SK-N-SH (cell line): ENCODE data around the gene CHST11.

Experiments used
- FOXJ3 ChIP-seq: sonication (generic); formaldehyde crosslinking; IDR thresholded peaks from 2 replicates; pipeline ENCODE4 v1.5.1; 2020; ENCODE audit warnings: mild to moderate bottlenecking, missing genetic modification reagents
- GABPA ChIP-seq: IDR thresholded peaks from 2 replicates; pipeline ENCODE4 v1.4.0; 2012; ENCODE audit warnings: low read depth, mild to moderate bottlenecking
- POLR2AphosphoS5 ChIP-seq: IDR thresholded peaks from 2 replicates; pipeline ENCODE4 v1.6.1; 2012; ENCODE audit warnings: low read depth, low read length
- YY1 ChIP-seq: IDR thresholded peaks from 2 replicates; pipeline ENCODE4 v1.4.0; 2012; ENCODE audit warnings: low read depth, mild to moderate bottlenecking
- TF ChIP-seq, protein P1 (sequence below): fragments of 200-600 bp; sonication (generic); IDR thresholded peaks from 2 replicates; pipeline ENCODE4 v1.6.1; 2017; ENCODE audit warnings: antibody characterized with exemption, mild to moderate bottlenecking, moderate library complexity
- TF ChIP-seq, protein P2 (sequence below): IDR thresholded peaks from 2 replicates; pipeline ENCODE4 v1.6.1; 2012; ENCODE audit warnings: mild to moderate bottlenecking, low read depth, low read length, moderate library complexity
- TF ChIP-seq, protein P3 (sequence below): IDR thresholded peaks from 2 replicates; pipeline ENCODE4 v1.4.0; 2012; ENCODE audit warnings: low read depth
- TF ChIP-seq, protein P4 (sequence below): IDR thresholded peaks from 2 replicates; pipeline ENCODE4; 2012

DNA sequence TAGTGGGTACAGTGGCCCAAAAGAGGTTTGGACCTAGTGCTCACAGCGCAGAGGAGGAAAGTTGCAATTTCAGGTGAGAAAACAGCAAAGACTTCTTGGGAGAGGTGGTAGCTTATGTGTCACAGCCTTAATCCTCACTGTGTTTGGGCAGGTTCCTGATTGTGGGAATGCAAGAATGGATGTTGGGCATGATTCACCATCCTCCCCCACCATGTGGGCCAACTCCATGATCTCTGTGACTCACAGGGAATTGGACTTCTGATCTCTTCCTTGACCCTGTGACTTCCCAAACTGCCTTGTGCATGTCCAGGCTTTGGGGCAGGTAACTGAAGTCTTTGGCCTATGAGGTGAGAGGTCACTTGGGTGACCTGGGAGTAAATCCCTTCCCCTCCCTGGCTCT, 1.8 kb upstream of the CHST11 start:
- TF ChIP-seq, protein P1, sequence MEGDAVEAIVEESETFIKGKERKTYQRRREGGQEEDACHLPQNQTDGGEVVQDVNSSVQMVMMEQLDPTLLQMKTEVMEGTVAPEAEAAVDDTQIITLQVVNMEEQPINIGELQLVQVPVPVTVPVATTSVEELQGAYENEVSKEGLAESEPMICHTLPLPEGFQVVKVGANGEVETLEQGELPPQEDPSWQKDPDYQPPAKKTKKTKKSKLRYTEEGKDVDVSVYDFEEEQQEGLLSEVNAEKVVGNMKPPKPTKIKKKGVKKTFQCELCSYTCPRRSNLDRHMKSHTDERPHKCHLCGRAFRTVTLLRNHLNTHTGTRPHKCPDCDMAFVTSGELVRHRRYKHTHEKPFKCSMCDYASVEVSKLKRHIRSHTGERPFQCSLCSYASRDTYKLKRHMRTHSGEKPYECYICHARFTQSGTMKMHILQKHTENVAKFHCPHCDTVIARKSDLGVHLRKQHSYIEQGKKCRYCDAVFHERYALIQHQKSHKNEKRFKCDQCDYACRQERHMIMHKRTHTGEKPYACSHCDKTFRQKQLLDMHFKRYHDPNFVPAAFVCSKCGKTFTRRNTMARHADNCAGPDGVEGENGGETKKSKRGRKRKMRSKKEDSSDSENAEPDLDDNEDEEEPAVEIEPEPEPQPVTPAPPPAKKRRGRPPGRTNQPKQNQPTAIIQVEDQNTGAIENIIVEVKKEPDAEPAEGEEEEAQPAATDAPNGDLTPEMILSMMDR = no peak
- TF ChIP-seq GABPA (no peak), FOXJ3 (CRISPR knock-in tag) (no peak), YY1 (no peak), POLR2AphosphoS5 (no peak)
- TF ChIP-seq, protein P2, sequence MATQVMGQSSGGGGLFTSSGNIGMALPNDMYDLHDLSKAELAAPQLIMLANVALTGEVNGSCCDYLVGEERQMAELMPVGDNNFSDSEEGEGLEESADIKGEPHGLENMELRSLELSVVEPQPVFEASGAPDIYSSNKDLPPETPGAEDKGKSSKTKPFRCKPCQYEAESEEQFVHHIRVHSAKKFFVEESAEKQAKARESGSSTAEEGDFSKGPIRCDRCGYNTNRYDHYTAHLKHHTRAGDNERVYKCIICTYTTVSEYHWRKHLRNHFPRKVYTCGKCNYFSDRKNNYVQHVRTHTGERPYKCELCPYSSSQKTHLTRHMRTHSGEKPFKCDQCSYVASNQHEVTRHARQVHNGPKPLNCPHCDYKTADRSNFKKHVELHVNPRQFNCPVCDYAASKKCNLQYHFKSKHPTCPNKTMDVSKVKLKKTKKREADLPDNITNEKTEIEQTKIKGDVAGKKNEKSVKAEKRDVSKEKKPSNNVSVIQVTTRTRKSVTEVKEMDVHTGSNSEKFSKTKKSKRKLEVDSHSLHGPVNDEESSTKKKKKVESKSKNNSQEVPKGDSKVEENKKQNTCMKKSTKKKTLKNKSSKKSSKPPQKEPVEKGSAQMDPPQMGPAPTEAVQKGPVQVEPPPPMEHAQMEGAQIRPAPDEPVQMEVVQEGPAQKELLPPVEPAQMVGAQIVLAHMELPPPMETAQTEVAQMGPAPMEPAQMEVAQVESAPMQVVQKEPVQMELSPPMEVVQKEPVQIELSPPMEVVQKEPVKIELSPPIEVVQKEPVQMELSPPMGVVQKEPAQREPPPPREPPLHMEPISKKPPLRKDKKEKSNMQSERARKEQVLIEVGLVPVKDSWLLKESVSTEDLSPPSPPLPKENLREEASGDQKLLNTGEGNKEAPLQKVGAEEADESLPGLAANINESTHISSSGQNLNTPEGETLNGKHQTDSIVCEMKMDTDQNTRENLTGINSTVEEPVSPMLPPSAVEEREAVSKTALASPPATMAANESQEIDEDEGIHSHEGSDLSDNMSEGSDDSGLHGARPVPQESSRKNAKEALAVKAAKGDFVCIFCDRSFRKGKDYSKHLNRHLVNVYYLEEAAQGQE = no peak
- TF ChIP-seq, protein P3, sequence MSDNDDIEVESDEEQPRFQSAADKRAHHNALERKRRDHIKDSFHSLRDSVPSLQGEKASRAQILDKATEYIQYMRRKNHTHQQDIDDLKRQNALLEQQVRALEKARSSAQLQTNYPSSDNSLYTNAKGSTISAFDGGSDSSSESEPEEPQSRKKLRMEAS = no peak
- TF ChIP-seq, protein P4, sequence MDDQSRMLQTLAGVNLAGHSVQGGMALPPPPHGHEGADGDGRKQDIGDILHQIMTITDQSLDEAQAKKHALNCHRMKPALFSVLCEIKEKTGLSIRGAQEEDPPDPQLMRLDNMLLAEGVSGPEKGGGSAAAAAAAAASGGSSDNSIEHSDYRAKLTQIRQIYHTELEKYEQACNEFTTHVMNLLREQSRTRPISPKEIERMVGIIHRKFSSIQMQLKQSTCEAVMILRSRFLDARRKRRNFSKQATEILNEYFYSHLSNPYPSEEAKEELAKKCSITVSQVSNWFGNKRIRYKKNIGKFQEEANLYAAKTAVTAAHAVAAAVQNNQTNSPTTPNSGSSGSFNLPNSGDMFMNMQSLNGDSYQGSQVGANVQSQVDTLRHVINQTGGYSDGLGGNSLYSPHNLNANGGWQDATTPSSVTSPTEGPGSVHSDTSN = no peak
